HG03460 (cell line): ENCODE measurements around the gene NIN.

Experiments used
- ATAC-seq: cut with Tn5 transposase; IDR thresholded peaks from one replicate; pipeline ENCODE4 v1.9.1; 2021; ENCODE audit not compliant: unreplicated experiment

Gene NIN

GRCh38 chr14:50792051-50792477 is 38.9 kb downstream of the NIN start:
- ATAC-seq = no peak

GRCh38 chr14:50791201-50791600 is 39.8 kb downstream of the NIN start:
- ATAC-seq = no peak

- no peak for ATAC-seq
Measured at GRCh38 chr14:50790589-50790988, 40.4 kb downstream of the NIN start.

- no peak for ATAC-seq
Measured at GRCh38 chr14:50786751-50787464, 44.1 kb downstream of the NIN start.

- ATAC-seq = no peak
Measured at GRCh38 chr14:50785457-50786063, 45.4 kb downstream of the NIN start.

GRCh38 chr14:50784683-50785456 is 46.1 kb downstream of the NIN start:
- ATAC-seq = no peak

GRCh38 chr14:50783563-50783962 is 47.4 kb downstream of the NIN start:
- no peak for ATAC-seq

- no peak for ATAC-seq
Measured at GRCh38 chr14:50780393-50780792, 50.6 kb downstream of the NIN start.

- ATAC-seq = no peak
Measured at GRCh38 chr14:50778721-50779483, 52.1 kb downstream of the NIN start.

GRCh38 chr14:50776522-50776921 is 54.4 kb downstream of the NIN start:
- ATAC-seq = no peak

- no peak for ATAC-seq
Measured at GRCh38 chr14:50775357-50775756, 55.6 kb downstream of the NIN start.

GRCh38 chr14:50774542-50775267 is 56.3 kb downstream of the NIN start:
- ATAC-seq = no peak

GRCh38 chr14:50773632-50774541 is 57.1 kb downstream of the NIN start:
- ATAC-seq = no peak

GRCh38 chr14:50772412-50772811 is 58.5 kb downstream of the NIN start:
- ATAC-seq = no peak

- ATAC-seq = no peak
Measured at GRCh38 chr14:50770586-50770985, 60.4 kb downstream of the NIN start.

GRCh38 chr14:50769863-50770500 is 61.0 kb downstream of the NIN start:
- no peak for ATAC-seq

GRCh38 chr14:50768680-50769079 is 62.3 kb downstream of the NIN start:
- no peak for ATAC-seq

GRCh38 chr14:50766338-50766886 is 64.5 kb downstream of the NIN start:
- ATAC-seq = no peak
